Amniotic stem cell (primary cell): ENCODE data around the gene AGRP.
"Not testable (repeated sequence)": the region's sequence is repeated elsewhere in the genome, so short reads cannot be mapped to it uniquely, and the experiment has no call there.

Experiments used
- DNase-seq: peaks from one replicate; lab custom pipeline; 2025; lab: John Stamatoyannopoulos, UW

The AGRP gene

GRCh38 chr16:67504031-67505021 lies 21.0 kb upstream of the AGRP start:
- DNase-seq = no peak

DNA sequence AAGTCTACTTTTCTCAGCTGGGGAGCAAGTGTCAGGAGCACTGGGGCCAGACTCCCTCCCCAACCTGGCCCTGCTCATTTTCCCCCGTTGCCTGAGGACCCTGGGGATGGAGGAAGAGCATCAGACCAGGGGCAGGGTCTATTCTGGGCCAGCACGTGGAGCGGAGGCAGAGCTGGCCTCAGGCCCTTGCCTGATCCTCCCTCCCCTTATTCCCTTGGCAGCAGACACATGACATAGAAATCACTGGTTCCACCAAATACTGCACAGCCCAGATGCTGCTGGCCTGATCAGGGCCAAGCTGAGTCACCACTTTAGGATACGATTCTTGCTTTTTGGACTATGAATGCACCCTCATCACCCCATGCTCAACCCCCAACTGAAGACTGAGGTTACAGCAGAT lies 15.8 kb upstream of the AGRP start:
- DNase-seq = no peak

GRCh38 chr16:67490335-67491096 lies 7.2 kb upstream of the AGRP start:
- no peak for DNase-seq

- DNase-seq = no peak
Measured at GRCh38 chr16:67489401-67490083, 6.2 kb upstream of the AGRP start.

GRCh38 chr16:67487561-67487960 lies 4.2 kb upstream of the AGRP start:
- DNase-seq = not testable (repeated sequence)

DNA sequence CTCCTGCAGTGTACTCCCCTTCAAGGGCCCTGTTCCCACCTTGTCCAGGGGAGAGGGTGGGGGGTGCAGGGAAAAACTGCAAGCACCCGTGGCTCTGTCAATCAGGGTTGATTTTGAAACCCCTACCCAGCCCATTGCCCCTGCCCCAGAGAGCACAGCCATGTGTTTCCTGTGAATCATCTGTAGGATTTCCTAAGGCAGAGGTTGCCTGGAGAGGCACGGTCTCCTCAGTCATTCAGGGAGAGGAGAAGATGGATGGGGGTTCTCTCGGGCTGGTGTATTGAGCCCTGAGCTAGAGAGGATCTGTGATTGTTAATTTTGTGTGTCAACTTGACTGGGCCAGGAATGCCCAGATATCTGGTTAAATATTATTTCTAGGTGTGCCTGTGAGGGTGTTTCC lies 3.5 kb upstream of the AGRP start:
- DNase-seq = no peak

DNA sequence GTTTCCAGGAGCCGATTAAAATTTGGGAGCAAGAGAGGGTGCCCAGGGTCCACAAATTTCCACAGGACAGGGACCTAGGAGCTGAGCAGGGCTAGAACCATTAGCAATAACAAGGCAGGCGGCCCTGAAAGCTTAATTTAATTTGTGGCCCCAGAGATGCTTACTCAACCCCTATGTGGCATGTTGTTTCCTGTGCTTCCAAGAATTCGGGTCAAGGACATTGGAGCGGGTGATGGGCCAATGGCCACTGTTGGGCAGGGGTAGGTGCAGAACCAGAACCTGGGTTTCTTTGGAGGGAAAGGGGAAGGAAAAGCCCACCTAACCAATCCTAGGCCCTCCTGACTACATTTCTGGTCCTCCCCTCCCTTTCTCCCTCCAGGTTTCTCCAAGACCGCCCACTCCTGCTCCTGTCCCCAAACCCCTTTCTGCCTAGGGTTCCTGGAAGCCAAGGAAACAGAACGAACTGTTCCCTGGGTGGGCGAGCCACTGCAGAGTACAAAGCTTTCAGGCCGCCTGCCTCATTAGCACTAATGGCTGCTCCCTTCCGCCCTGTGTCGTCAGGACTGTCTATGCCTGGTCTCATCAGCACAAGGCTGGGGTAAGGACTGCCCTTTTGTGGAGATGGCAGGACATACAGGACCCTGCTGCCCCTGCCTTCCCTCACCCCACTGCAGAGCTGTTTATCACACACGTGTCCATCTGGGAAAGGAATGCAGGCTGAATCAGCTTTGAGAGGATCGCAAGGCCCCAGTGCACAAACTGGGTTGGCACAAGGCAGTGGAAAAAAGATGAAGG lies 581 bp upstream of the AGRP start:
- no peak for DNase-seq

GRCh38 chr16:67482233-67482924 lies 968 bp downstream of the AGRP start:
- DNase-seq = no peak

GRCh38 chr16:67481561-67482232 lies 1.6 kb downstream of the AGRP start:
- no peak for DNase-seq

DNA sequence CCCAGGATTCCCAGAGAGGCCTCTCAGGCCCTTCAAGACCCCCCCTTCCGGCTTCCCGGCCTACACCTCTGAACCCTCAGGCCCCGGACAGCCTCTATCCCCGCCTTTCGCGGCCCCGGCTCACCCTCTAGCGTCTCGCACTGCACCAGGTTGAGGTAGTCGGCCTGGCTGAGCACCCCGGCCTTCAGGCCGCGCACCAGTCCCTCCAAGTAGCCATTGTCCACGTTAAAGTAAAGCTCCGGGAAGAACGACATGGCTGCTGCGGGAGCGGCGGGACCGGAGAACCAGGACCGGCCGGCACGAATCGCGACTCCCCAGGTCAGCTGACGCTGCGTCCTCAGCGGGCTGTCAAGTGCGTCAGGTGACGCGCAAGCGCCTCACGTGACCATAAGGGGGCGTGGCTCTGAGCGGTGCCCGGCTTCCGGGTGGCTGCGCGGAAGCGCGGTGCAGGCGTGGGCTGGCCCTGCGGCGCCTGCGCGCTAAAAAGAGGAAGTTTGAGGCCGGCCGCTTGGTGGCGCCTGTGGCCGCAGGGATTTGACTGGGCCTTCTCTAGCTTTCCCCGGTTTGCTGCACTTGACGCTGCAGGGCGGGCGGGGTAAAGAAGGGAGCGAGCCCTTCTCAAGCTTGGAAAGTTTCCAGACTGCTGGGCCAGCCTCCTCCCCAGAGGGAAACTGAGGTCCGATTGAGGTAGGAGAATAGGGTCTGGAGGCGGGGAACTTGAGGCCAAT lies 2.4 kb downstream of the AGRP start, which contains the start of gene ATP6V0D1:
ATP6V0D1 (minus strand) TSS at position 325 of the 728 bp plus-strand sequence; CDS start at position 254, 71 bp downstream.
- peak; percentile 85 for DNase-seq

DNA sequence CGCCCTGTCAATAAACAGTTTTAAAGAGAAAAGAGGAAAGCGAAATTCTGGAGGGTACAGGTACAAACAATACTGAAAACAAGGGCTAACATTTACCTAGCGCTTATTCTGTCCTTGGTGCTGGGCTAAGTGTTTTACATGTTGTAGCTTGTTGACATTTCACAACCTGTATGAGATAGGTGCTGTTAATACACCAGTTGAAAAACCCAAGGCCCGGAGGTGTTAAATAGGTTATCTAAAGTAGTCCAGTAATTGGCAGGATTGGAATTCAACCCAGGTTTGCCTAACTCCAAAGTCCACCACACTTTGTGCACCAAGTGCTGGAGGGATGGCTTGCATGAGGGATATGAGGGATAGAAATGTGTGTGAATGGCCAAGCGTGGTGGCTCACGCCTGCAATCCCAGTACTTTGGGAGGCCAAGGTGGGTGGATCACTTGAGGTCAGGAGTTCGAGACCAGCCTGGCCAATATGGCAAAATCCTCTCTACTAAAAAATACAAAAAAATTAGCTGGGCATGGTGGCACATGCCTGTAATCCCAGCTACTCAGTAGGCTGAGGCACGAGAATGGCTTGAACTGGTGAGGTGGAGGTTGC lies 5.3 kb downstream of the AGRP start:
- no peak for DNase-seq

DNA sequence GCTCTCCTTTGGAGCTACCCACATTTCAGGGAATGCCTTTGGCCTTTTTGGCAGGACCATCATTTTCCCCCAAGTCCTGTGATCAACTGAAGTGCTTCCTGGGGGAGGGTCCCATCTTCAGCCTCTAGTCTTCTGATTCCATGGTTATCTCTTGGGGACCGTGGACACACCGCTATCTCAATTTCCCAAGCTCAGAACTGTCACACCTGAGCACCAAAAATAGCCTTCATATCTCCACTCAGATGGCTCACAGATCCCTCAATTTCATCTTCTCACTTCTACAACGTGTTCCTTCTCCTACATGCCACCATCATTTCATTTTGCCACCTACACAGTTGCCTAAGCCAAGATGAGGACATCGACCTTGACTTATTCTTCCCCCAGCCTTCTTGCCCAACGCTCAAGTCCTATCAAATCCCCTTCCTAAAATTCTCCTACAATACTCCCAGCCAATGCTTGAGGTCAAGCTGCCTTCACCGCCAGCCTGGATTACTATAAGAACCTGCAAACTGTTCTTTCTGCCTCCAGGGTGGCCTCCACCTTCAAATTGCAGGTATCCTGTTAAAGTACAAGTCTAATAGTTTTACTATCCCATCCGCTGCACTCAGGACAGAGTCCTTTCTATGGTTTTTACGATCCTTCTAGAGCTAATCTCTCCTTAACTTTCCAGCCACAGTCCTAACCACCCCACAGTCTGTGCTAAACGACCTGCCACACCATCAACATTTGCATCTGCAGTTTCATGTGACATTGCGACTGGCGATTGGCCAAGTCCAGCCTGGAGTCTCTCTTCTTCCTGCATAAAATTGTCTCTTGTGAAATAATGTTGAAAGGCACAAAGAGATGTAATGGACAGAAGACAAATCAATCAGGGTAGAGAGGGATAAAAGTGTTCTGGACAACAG lies 8.5 kb downstream of the AGRP start:
- no peak for DNase-seq

DNA sequence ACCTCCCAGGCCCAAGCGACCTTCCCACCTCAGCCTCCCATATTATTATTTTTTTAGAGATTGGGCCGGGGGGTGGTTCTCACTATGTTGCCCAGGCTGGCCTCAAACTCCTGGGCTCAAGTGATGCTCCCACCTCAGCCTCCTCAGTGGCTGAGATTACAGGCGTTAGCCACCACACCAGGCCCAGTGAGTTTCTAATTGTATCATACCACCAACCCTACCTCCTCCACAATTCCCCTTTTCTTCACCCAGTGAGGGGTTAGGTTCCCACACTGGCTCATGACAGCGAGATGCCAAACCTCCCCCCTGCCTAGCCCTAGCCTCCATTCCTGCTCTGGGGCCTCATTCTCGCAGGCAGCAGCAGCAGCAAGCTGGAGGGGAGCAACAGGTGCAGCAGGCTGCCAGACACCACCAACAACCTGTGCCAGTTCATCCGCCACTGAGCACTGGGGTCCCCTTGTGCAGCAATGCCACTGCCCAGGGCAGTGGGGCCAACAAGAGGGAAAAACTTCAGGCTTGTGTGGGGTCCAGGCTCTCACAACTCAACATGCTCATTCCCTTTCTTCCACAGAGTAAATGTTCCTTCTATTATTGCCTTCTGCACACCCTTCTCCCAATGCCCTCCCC lies 11.5 kb downstream of the AGRP start:
- no peak for DNase-seq

DNA sequence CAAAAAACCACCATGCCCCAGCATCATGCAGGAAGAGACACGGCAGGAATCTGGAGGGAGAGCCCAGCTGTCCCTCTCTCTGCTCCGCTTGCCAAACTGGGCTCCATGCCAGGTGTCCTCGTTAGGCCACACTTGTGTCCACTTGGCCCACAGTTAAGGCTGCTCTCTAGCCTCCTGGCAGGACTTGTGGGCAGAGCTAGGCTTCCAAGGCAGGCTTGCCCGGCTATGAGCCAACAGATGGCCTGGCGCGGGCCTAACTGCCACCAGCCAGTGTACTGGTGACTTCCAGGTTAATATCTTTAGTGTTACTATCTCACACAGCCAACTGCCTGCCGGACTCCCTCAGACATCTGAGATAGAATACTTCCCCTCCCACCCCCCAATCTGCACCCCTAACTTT lies 13.0 kb downstream of the AGRP start:
- DNase-seq = no peak

GRCh38 chr16:67468731-67469130 lies 14.6 kb downstream of the AGRP start:
- DNase-seq = no peak

GRCh38 chr16:67466581-67466980 lies 16.8 kb downstream of the AGRP start:
- DNase-seq = no peak

DNA sequence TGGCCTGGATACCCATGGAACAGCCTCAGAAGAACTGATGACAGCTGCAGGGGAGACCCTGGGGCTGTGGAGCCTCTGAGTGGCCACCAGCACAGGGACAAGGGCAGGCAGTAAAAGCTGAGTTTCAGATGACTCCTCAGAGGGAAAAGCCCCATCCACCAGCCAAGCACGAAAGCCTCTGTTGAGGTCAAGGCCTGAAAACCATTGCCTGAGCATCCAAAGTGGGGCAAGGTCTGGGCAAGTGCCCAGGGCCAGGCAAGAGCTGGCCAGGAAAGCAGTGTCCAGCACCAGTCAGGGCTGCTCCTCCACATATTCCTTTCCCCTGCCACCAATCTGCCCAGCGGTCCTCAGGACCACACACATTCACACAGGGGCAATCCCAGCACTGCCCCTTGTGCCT lies 18.8 kb downstream of the AGRP start:
- DNase-seq = no peak

- no peak for DNase-seq
Measured at GRCh38 chr16:67463691-67464090, 19.7 kb downstream of the AGRP start.
